GM19238 (cell line): ENCODE data around the gene MTM1.

Experiments used
- DNase-seq: peaks from one replicate; pipeline ENCODE4 v3.0.0; 2011; ENCODE audit warnings: low spot score; ENCODE audit not compliant: insufficient read length

MTM1 gene

DNA sequence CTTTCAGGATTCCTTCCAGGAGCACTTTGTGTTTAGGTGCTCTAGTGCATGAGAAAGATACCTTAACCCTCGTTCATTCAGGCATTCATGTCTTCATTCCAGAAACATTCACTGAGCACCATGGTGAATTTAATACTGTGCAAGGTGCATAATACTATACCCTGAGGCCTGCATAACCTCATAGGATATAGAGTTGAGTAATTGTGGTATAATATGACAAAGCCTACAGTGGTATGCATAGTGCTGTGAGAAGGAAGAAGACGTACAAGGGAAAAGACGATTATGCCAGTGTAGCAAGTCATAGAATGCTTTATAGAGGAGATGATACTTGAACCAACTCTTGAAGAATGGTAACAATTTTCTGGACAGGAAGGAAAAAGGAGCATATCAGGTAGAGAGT, 34.3 kb downstream of the MTM1 start:
- DNase-seq = no peak

DNA sequence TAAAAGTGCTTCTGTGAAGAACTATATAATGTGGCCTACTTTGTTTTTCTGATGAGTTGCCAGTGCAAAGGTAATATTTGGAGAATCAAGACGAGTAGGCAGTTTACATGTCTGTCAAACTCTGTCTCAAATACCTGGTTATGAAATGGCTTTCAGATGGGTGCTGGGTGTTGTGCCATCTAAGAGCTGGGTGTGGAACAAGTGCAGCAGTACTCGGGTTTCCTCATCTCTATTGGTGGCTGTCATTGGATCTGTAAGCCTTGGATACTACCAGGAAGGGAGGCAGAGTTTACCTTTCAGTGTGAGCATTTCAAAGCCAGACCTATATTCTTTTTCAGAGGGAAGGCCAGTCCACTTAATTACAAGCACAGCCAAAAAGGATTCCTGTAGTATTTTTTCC, 37.2 kb downstream of the MTM1 start:
- no peak for DNase-seq

DNA sequence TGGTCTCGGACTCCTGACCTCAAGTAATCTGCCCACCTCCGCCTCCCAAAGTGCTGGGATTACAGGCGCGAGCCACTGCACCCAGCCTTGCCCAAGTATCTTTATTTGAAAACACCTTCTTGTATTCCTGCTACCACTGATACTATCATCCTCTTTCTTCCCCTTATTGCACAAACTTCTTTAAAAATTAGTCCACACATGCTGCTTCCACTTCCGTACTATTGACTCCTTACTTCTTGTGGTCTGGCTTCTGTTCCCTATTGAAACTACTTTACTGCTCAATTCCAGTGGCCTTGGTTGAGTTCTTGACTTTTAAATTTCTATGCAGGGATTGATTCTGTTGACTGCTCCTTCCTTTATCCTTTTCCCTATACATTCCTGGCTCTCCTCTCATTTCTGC, 38.8 kb downstream of the MTM1 start:
- no peak for DNase-seq

DNA sequence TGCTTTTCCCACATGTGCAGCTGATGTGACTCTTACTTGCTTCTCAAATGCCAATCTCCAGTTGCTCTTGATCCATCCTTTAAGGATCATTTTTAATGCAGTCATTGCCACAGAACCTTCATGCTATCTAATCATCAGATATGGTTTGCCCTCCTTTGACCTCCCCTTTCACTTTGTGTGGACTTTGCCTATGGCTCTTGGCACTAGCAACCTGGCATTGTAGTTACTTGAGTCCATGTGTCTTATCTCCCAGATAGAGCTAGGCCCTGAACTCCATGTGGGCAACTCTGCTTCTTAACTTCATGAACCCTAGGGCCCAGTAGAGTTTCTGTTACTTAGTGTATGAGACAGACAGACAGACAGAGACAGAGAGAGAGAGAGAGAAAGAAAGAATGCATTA, 41.6 kb downstream of the MTM1 start:
- DNase-seq = no peak

DNA sequence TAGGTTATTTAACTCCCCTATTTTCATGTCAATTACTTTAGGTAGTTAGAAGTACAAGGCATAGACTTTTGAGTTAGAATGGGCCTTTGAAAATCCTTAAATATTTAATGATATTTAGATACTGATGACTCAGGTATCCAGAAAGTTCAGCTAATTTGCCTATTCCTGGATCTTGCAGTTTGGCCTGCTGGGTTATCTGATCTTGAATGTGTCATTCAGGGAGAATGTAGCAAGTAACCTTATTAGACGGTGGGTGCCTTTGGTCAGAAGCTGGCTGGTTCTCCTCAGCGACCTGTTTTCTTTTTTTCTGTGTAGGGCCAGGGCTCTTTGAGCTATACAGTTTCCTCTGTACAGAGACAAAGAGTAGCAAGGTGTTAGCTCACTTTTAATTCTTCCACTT, 42.0 kb downstream of the MTM1 start:
- no peak for DNase-seq

DNA sequence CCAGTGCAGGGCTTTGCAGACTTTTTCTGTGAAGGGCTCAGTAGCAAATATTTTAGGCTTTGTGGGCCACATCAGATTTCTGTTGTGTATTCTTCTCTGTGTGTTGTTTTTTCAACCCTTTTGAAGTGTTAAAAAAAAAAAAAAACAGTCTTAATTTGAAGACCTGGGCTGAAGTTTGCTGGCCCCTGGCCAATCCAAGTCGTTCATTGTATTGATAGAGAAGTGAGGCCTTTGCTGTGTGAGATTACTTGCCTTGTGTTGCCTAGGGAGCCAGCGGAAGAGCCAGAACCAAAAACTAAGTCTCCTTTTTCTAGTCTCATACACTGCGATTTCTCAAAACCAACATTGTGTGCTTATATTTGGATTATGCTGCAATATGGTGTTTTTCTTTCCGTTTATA, 46.9 kb downstream of the MTM1 start:
- DNase-seq = no peak

DNA sequence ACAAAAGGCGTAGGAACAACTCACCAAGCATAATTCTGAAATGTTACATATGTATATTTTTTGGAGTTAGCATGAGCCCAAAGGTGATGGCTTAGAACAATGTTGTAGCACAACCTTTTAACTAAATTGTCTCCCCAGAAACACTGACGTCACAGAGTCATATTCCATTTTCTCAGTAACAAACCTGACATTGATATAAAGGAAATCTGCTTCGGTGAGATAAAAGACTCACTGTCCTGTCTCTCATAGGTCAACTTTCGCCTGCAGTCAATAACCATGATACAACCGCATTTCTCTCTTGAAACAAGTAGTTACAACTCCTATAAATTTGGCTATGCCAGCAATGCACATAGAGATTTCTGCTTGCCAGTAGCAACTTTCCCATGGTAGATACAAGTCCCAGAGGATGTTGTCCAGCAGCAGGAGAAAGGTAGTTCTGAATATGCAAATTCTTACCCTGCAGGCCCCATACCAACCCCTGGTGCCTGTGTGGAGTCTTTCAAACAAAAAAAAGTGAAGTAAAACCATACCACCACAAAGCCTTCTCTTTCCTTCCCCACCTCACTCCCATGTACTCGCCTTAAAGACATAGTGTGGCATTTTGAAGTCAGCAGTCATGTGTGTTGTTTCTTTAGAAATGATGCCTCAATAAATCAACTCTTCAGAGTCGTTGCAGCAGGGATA, 47.9 kb downstream of the MTM1 start:
- DNase-seq = no peak

DNA sequence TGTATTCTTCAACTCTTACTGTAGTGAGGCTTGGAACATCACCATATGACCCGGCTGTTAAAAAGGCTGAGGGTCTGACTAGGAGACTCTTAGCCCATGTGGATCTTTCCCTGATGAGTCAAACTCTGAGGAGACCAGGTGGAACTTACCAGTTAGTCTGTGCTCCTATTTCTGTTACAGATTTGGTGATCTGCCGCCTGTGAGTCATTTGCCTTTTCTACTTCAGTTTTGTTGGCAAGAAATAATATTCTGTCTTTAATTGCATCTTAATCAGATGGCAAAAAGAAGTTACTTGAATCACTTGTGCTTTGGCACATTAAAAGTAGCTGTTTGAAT, 48.4 kb downstream of the MTM1 start:
- DNase-seq = no peak

DNA sequence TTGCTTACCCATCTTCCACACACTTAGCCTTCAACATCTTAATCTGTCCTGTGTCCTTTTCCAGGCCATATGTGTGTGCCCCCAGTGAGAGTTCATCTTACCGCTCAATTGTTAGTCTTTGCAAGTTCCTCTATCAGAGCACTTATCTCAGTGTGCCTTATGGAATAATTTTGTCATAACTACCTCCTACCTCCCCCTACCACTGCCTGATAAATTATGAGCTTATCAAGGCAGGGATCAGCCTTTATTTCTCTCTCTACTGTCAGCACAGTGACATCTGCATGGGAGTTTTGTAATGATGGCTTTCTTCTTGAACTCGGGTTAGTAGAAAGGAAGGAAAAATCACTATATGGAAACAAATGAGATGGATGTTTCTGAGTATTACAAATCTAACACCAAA, 53.2 kb downstream of the MTM1 start:
- DNase-seq = no peak

DNA sequence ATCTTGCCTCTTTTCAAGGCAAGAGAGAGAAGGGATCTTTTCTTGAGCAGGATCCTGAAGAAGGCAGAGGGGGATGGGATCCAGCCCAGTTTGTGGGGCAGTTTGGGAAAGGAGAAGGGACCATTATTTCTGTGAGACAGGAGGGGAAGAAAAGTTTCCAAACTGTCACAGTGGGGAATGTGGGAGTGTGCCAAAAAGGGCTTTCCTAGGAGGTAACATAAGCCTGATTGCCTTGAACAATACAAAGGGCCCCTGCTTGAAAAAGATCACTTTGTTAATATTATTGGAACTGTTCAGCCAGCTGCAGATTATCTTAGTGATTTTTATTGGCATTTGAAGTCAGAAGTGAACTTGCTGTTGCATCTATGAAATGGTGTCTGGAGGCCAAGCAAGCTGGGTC, 55.2 kb downstream of the MTM1 start:
- no peak for DNase-seq

DNA sequence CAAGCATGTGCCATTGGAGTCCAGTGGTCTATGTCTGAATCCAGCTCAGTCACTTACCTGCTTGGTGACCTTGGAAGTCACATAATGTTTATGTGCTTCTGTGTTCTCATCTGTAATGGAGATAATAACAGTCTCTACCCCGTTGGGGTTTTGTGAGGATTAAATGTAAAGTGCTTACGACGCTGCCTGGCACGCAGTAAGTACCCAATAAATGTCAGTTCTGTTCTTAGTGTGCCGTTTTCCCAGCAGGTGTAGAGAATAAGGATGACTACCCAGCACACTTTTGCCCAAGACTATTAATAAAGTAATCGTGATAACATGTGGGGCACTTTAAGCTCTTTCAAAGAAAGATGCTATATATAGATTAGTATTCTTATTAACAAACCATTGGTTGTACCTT, 56.7 kb downstream of the MTM1 start:
- no peak for DNase-seq

DNA sequence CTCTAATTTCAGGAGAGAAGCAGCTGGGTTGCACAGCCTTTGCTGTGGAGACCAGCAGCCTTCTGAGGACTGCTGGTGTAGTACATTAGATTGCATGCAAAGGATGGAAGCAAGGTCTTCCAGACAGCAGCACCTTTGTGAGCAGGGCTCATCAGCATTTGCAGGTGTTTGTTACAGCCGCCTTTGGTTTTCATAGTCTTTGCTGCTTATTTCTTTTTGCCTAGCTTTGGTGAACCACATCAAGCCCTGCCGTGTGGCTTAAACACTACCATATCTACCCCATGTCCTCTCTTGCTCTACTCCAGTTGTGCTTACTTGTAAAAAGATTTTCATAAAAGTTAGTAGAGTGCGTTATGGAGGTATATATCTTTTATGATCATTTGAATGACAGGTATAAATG, 57.5 kb downstream of the MTM1 start:
- no peak for DNase-seq

DNA sequence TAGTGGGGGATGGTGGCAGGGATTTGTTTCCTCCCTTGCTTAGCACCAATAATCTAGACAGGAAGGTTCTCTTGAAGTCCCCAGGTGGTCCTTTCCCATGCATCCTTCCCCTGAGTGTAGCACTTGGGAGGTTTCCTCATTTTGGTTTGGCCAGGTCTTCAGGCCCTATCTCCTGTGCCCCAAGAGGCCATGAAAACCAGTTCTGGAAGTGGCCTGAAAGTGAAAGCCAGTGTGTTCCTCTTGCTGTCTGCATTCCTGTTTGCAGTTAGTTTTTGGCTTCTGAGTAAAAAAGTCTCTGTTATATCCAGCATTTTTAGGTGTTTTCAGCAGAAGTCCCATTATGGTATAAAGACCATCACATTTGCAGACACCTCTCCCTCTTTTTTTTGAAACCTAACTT, 59.5 kb downstream of the MTM1 start:
- DNase-seq = no peak

DNA sequence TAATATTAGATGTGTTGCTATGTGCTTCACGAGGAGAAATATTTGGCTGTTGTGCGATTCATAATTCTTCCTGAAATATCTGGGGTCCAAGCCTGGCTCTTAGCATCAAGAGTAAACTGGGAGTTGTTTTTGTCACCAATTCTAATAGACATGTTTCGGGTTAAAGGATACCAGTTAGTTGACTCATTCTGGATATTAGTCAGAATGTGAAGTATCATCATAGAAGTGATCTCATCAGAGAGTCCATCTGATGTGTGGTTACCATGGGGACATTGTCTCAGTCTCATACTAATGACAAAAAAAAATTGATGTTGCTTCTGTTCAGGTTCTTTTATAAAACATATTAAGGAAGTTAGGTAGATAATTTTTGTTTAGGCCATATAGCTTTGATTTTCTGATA, 67.5 kb downstream of the MTM1 start:
- no peak for DNase-seq

DNA sequence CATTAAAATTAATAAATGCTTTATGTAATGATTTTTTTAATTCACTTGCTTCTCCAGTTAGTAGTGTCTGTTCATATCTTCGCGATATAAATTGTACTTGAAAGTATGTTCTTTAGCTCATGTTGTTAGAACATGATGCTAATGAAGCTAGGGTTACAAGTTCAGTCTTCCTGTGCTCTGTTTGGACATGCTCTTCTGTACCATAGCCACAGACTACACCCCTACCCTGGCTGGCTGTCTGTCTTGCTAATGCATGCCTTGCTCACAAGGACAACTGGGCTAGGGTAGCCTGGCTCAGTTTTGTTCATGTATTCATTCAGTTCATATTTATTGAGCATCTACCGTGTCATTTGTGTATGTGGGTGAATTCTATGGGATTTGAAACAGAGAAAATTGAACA, 74.0 kb downstream of the MTM1 start:
- DNase-seq = no peak

DNA sequence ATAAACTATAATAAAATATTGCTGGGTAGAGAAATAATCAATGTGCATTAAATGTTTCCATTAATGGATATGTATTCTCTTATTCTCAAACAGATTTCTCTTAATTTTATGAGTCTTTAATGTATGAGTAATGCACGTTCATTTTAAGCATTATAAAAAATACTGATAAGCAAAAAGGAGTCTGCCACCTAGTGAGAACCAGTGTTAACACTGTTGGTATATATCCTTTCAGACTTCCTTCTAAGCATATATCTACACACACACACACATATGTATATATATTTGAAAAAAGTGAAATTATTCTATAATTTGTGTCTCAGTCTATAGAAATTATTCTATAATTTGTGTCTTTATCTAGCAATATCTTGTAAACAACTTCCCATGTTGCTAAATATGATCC, 74.8 kb downstream of the MTM1 start:
- no peak for DNase-seq

DNA sequence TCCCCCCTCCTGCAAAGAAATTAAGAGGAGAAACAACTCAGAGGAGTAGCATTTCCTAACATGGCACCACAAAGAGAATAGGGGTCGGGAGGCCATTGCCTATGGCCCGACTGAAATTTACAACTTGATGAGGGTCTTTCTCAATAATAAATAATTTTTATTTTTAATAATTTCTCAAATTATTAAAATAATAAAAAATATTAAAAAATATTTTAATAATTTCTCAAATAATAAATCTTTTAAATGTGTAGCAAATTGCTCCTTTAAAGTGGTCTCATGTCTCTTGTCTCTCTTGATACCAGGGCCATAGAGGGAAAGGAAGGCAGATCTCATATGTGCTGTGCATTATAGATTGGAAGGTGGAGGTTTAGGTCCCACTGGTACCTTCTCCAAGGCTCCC, 75.5 kb downstream of the MTM1 start:
- no peak for DNase-seq

DNA sequence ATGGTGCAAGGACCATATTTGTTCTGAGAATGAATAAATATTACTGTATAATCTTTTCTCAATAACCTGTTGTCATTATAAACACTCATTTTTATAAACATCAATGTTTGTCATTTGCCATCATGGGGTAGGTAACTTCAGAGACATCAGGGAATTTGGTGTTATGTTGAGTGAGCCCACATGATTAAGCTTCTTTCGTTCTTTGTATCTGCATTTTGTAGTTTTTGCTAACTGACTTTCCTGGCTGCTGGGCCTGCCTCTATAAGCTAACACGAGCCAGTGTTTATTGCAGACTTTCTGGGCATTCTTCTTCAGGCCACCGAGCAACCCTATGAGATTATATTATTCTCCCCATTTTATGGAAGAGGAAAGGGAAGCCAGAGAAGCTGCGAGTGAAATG, 76.0 kb downstream of the MTM1 start:
- no peak for DNase-seq

DNA sequence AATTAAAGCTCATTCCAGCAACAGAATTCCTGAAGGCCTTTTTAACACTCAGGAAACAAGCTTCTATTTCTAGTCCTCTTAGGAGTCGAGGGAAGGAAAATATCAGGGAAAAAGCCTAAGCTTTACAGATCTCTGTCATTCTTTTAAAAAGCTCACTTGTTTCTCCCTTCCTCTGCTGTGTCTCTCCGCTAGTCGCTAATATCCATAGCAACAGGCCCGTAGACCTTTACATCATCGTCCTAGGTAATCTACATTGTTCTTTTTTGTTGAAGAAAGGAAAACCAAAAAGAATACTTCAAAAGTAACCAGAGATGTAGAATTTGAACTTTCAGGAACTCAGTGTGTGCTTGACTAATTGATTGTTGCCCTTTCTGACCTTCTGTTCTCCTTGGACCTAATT, 78.9 kb downstream of the MTM1 start:
- DNase-seq = no peak

DNA sequence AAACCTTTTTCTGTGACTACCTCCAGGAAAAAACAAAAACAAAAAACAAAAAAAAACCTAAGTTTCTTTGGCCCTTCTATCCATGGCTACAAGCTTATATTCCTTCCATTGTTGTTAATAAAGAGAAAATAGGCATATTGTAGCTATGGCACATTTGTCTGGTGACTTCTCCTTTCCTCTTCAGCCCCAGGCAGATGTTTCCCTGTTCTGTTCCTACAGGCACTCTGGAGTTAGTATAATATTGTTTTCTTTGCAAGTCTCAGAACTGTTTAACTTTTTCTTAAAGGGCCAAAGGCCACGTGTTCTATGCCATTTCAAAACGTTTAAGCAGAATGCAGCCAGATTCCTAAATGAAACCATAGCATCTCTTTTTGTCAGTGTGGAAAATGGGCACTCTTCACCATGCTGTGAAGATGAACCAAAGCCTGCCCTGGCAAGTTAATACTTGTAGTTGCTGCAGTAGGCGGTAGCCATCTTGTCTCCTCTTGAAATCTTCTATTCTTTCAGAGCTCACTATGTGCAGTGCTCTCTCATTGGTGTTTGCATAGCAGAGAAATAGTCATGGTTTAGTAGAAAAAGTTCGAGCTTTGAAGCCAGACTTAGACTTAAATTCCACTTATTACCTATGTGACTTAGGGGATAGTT, 80.0 kb downstream of the MTM1 start:
- DNase-seq = no peak

DNA sequence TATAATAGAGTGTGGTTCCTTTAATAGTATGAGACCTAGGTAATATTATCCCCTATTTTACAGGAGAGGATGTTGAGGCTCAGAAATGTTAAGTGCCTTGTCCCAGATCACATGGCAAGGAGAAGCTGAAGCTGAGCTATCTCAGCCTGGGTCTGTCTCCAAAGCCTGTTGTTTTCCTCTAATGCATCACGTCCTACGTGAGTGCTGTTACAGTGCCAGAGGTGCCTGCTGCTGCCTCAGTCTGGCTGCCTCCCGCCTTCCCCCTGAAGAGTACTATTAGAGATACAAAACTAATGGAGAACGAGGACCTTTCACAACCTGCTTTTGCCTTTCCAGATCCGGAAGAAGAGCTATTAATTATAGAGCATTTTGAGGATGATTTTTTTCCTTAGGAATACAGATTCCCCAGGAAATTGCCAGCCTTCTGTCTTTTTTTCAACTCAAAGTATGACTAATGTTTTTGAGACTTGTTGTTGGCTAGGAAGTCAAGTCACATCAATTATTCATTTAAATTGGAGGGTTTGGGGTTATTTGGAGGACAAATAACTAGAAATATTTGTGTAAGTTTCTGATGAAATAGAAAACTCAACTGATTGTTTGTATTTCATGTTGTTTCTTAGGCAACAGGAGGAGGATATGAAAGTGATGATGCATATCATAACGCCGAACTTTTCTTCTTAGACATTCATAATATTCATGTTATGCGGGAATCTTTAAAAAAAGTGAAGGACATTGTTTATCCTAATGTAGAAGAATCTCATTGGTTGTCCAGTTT, 80.9 kb downstream of the MTM1 start:
- no peak for DNase-seq

DNA sequence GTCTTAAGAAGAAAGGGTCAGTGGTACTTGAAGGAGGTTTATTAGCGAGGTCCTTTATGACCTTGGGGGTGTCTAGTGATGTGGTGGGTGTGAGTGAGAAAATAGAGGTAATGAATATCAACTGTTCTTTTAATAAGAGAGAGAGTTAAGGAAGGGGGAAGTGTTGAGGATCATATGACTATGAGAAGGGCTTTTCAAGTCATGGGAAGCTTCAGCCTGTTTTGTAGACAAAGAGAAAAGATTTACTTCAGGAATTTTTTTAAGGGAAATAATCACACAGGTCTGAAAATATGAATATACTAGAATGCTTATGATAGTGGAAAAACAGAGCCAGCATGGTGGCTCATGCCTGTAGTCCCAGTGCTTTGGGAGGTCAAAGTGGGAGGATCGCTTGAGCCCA, 83.5 kb downstream of the MTM1 start:
- DNase-seq = no peak

DNA sequence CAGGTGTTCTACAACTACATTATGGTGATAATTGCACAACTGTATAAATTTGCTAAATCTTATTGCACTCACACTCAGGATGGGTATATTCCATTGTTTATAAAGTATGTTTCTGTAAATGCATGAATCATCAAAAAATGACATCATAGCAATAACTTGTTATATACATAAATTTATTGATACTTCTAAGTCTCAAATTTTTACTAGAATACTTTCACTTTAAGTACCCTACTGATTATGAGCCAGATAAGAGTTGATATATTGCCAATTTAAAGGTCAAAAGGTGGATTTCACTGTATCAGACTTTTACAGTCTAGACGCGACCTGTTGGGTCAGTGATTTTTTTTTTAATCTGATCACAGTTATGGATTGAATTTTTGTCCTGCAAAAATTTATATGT, 87.4 kb downstream of the MTM1 start:
- no peak for DNase-seq
